Activated CD4-positive, alpha-beta T cell treated with anti-CD3 and anti-CD28 coated beads, Interleukin-2, amount 50 U/mL, for 24 hours (primary cell): ENCODE measurements around the gene EVC2.
"Not testable (repeated sequence)": the region's sequence is repeated elsewhere in the genome, so short reads cannot be mapped to it uniquely, and the experiment has no call there.

Source experiments
- DNase-seq, 2 donors: peaks; one replicate each; pipeline ENCODE4 v3.0.0-alpha.2; 2020; ENCODE audit warnings: low read depth in 1 of 2, low spot score in 1 of 2

Gene EVC2

GRCh38 chr4:5629542-5629941, 78.8 kb downstream of the EVC2 start:
- no peak for DNase-seq

- no peak for DNase-seq
Observed at GRCh38 chr4:5626913-5627312, 81.4 kb downstream of the EVC2 start.

- DNase-seq = no peak
Observed at GRCh38 chr4:5622596-5622995, 85.8 kb downstream of the EVC2 start.

- no peak for DNase-seq
Observed at GRCh38 chr4:5619913-5620625, 88.3 kb downstream of the EVC2 start.

GRCh38 chr4:5618051-5618960, 90.1 kb downstream of the EVC2 start:
- DNase-seq = no peak

GRCh38 chr4:5616331-5616950, 91.9 kb downstream of the EVC2 start:
- DNase-seq = no peak

GRCh38 chr4:5615496-5616075, 92.8 kb downstream of the EVC2 start:
- DNase-seq = no peak

GRCh38 chr4:5611750-5612149, 96.6 kb downstream of the EVC2 start:
- no peak for DNase-seq

- no peak for DNase-seq
Observed at GRCh38 chr4:5609306-5610007, 98.9 kb downstream of the EVC2 start.

- DNase-seq = not testable (repeated sequence)
Observed at GRCh38 chr4:5593828-5594227, 114.5 kb downstream of the EVC2 start.

- no peak for DNase-seq
Observed at GRCh38 chr4:5592272-5592671, 116.1 kb downstream of the EVC2 start.

GRCh38 chr4:5589495-5589894, 118.9 kb downstream of the EVC2 start:
- DNase-seq = no peak

GRCh38 chr4:5588046-5588445, 120.3 kb downstream of the EVC2 start:
- no peak for DNase-seq

GRCh38 chr4:5575941-5576340, 132.4 kb downstream of the EVC2 start:
- DNase-seq = no peak

GRCh38 chr4:5574386-5574785, 134.0 kb downstream of the EVC2 start:
- no peak for DNase-seq

GRCh38 chr4:5573965-5574364, 134.4 kb downstream of the EVC2 start:
- DNase-seq = no peak

- DNase-seq = no peak
Observed at GRCh38 chr4:5572751-5573150, 135.6 kb downstream of the EVC2 start.

GRCh38 chr4:5572114-5572513, 136.2 kb downstream of the EVC2 start:
- no peak for DNase-seq

- no peak for DNase-seq
Observed at GRCh38 chr4:5571646-5572045, 136.7 kb downstream of the EVC2 start.

- DNase-seq = no peak
Observed at GRCh38 chr4:5569451-5569850, 138.9 kb downstream of the EVC2 start.

- no peak for DNase-seq
Observed at GRCh38 chr4:5568931-5569330, 139.4 kb downstream of the EVC2 start.
